ENCODE data around the gene ELMO1.

Gene ELMO1

DNA sequence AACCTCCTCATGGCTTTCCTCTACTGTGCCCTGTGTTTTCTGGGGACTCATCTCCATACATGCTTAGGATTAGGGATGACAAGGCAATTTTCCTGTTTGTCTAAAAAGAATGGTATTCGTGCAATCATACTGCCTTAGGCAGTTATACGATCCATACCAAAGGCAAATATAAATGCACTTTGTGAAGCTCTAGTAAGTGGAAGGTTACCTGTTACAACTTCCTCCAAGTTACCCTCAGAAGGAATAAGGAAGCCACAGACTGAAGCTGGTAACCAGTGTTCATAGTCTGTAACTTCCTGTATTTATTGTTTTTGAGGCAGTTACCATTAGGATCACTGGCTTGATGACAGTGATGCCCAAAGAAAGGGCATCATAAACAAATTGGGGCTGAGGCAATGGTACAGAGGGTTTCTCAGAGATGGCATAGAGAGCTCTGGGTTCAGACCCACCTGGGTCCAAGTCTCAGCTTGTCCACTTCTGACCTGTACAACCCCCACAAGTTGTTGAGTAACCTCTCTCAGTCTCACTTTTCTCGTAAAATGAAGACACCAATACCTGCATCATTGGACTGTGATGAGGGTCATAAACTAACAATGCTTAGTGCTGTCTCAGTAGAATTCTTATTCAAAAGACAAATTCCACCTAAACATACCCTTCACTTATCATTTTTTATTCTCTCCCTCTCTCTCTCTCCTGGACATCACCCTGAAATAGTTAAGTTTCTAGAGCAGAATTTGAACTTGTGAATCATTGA lies 138.2 kb downstream of the ELMO1 start:
- DNase-seq (ENCODE audit: low spot score) = no peak

DNA sequence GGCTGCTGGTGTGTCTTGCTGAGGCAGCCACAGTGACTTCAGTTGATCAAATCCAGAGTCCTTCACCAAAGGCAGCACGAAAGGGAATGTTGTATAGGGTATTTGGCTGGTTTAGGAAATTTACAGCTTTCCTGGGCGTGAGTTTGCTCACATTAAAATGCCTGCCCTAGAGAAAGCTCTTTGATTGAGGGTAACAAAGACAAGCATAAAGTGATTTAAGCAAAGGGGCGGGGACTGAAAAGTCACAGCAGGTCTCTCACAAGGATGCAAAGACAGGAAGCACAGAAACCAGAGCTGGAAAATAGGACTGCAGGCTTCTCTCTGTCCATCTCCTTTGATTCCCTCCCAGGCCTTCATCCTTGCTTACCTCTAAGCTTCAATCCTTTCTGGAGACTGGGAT lies 139.2 kb downstream of the ELMO1 start:
- DNase-seq (ENCODE audit: low spot score) = no peak

DNA sequence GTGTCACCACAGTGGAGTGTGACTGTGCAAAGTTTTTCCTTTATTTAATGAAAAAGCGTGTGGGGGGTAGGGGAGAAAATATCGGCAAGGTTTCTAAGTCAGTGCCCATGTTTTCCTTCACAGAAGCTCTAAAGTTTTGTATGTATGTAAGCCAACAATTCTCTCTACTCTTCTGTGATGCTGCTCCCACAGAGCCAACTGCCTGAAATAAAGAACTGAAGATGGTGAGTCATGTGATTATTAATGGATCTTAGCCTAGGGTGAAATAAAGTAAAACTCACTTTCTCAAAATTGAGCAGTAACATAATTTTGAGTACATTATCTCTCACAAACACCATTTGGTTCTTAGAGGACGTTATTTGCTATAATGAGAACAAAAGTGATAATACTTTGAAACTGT lies 143.7 kb downstream of the ELMO1 start:
- DNase-seq (ENCODE audit: low spot score) = no peak

DNA sequence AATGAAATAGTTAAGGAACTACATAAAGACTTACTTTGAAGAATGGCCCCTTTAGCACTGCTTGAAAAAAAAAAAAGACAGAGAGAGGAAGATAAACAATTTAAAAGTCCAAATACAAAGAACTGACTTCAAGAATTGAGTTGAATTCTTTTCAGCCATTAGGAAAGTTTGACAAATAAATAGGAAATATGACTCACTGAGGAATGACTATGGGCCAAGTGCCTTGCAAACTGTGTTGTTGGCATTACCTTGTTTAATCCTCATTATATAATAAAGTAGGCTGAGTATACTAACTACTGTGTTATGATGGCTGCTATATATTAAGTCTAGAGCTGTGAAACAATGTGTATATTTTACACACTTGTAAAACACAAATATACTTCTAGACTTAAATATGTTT lies 151.1 kb downstream of the ELMO1 start:
- no peak for DNase-seq (ENCODE audit: low spot score)

DNA sequence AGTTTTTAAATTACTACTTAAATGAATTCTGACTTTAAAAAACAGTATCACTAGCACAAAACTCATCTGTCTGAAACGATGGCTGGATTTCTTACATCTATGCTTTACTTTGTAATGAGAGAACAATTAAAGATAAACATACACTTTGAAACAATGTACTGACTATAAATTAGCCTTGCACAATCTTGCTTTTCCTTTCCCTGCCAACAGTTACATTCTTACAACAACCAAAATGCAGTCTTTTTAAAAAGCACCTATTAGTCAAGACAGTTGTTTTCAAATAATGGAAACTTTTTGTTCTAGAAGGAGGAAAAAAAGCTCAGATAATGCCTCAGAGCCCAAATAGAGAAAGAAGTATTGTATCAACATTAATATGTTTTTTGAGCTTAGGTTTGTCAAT lies 153.3 kb downstream of the ELMO1 start:
- DNase-seq (ENCODE audit: low spot score) = no peak

DNA sequence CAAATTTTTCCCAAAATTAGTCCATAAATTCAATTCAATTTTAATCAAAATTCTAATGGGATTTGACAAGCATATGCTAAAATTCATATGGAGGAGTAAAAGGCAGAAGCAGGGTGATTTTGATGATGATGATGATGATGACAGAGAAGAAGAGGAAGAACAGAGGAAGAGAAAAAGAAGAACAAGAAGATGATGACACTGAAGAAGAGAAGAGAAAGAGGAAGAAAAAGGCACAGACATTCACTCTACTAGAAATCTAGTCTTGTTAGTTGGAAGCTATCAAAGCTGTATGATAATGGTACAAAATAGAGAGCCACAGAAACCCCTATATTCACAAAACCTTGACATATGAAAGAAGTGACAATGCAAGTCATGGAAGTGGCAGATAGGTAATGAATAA lies 157.9 kb downstream of the ELMO1 start:
- no peak for DNase-seq (ENCODE audit: low spot score)

DNA sequence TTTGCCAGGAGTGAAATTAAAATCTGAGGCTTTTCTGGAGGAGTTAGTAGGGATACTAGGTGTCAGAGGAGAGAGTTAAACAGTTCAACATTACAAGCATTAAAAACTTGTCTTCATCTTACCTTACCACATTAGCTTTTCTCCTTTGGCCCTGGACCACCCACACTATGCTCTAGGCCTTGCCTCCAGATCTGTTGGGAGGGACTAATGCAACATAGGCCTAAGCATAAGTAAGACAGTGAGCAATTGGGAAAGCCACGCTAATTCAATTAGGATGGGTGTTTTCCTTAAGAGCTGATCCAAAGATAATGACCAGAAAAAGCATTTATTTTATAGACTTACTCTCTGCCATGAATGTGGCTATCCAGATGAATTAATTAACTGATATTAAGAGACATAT lies 158.9 kb downstream of the ELMO1 start:
- DNase-seq (ENCODE audit: low spot score) = no peak

DNA sequence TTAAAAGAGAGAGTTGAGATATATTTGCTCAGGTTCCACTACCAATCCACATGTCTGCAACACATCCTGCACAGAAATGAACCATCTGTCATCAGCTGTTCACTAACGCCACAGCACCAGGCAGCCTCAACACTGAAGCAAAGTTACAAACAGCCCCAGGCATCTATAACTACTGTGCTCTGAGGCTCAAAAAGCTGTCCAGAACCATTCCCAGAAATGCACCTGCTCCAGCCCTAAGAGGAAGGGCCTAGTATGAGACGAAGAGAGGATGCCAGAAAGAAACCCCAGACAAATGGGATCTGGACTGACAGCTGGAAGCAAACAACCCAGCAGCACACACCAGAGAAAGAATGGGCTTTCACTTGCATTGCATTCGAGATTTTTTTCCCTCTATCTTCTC lies 159.3 kb downstream of the ELMO1 start:
- no peak for DNase-seq (ENCODE audit: low spot score)

DNA sequence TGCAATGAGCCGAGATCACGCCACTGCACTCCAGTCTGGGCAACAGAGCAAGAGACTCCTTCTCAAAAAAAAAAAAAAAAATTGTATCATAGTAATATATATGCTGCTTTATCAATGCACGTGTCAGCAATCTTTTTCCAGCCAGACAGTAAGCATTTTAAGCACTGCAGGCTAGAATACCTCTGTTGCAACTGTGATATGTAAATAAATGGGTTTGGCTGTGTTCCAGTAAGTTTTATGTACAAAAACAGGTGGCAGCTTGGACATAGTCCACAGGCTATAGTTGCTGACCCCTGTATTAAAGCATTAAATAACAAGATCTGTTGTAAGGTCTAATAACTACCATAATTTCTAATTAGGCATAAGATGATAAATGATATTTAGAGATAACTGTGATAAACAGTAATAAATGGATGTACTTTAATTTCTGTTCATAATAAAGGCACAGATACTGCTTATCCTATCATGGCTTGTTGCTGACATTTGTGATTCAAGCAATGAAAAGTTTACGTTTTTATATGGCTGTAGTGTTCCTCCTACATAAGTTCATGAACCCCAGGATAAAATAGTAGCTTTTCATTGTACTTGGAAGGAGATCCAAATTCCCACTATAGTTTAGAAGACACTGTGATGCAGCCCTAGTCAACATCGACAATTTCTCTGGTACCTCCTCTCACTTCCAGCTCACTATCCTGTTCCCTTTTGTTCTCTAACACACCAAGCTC lies 161.4 kb downstream of the ELMO1 start:
- no peak for DNase-seq (ENCODE audit: low spot score)

DNA sequence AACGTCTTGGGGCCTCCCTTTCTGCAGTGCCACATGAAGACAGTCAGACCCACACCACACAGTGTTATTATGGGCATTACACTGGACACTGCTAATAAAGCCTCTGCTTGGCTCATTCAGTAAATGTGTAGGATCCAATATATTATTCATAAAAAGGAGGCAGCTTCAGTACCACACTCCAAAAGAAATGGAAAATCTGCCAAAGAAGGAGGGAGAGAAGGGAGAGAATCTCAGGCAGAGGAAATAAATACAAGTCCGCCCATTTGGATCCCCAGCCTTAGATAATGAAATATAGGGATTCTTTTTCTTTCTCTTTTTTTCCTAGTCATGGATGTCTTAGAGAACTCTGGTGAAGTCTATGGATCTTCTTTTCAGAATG lies 162.2 kb downstream of the ELMO1 start:
- no peak for DNase-seq (ENCODE audit: low spot score)

DNA sequence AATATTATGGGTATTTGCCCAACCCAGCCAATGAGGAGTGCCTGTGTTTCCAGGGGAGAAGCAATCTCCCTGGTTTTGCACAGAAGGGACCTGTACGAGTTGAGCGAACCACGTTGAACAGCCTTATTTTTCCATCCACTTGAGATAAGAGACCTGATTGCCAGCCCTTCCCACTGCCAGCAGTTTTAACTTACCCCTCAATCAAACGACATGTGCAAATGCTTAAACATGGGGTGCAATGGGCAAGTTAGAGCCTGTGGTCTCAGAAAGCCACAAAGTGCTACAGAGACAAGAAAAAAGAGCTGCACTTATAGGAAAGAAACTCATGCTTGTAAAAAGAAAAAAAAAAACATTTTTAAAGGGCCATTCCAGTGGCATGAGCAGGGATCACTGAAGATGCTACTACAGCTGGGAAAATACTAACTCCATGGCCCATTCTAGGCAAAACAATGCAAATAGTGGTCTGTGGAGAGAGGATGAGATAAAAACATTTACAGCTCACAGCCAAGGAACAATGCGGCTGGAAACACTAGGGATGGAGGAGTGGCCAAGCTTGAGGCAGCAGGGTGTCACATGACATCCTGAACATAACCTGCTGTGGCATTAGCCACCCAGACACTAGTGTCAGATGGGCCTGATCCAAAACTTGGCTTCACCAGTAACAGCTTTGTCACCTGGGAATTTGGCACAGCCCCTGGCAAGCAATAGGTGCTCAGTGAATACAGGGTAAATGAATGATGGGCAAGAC lies 162.8 kb downstream of the ELMO1 start:
- no peak for DNase-seq (ENCODE audit: low spot score)

DNA sequence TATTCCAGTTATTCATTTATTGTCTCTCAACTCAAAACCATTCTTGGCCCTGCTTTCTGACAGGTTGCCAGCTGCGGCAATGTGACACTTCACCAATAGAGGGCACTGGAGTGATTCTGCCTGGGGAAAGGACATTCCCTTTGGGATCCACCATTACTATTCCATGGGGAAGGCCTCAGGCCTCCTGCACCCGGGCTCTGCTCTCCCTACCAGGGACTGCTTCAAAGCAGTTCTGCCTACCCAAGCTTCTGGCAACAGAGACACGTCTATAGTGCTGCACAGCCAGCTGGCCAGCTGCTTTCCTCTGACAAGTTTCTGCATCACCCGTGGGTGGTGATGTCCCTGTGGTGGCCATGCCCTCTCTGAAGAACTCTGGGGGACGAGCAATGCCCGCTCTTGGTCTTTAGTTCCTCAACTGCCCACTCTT lies 163.8 kb downstream of the ELMO1 start:
- peak; percentile 77 for DNase-seq (ENCODE audit: low spot score)

DNA sequence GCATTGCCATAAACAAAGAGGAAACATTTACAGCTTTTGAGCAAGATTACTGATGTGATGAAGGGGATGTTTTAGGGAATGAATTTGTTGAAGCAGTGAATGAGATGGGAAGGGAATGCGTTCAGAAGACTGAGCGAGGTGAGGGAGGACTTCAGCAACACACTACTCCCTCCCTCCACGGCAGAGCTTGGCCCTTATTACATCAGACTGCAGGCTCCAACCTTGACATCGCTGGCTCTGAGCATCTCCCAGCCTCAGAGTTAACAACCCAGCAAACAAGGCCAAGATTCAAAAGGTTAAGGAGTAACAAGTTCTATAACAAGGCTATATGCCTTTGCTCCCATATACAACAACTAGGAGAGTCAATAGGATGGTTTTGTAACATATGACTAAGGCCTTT lies 164.4 kb downstream of the ELMO1 start:
- no peak for DNase-seq (ENCODE audit: low spot score)

DNA sequence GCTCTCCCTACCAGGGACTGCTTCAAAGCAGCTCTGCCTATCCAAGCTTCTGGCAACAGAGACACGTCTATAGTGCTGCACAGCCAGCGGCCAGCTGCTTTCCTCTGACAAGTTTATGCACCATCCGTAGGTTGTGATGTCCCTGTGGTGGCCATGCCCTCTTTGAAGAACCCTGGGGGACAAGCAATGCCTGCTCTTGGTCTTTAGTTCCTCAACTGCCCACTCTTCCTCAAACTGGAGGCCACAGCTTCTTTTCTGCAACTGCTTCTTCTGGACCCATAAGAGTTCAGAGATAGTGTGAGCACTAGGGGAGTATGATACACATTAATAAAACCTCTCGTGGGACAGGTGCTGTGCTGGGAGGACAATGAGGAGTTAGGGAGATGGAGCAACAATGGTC lies 164.9 kb downstream of the ELMO1 start:
- no peak for DNase-seq (ENCODE audit: low spot score)

DNA sequence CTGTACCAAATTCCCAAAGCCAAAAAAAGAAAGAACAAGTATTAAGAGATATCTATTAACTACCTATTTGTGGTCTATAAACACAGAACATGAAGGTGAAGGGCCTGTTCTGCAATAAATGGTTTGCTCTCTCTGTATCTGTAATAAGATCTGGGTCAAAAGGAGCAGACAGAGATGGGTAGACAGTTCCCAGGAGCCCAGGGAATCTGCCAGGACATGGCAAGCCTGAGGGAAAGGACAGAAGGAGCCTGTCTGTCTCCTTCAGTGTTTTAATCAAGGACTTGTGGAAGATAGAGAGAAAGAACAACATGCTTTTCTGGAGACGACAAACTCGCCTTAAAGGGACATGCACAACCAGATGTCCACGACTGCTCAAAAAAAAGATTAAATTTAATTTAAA lies 165.7 kb downstream of the ELMO1 start:
- DNase-seq (ENCODE audit: low spot score) = no peak

DNA sequence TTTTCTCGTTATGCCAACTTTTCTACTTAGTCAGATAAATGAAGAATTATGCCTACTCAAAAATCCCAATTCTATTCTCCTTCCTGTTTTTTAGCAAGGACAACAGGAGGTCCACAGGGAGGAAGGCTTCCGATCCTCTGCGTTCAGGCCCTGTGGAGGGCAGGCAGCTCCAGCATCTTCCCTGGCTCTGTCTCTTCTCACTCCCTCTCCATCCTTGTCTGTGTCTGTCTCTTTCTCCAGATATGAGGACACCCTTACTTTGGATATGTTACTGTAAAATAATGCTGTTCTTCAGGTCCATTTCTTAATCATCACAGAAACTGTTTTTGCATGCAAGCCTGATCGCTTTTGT lies 166.6 kb downstream of the ELMO1 start:
- no peak for DNase-seq (ENCODE audit: low spot score)

DNA sequence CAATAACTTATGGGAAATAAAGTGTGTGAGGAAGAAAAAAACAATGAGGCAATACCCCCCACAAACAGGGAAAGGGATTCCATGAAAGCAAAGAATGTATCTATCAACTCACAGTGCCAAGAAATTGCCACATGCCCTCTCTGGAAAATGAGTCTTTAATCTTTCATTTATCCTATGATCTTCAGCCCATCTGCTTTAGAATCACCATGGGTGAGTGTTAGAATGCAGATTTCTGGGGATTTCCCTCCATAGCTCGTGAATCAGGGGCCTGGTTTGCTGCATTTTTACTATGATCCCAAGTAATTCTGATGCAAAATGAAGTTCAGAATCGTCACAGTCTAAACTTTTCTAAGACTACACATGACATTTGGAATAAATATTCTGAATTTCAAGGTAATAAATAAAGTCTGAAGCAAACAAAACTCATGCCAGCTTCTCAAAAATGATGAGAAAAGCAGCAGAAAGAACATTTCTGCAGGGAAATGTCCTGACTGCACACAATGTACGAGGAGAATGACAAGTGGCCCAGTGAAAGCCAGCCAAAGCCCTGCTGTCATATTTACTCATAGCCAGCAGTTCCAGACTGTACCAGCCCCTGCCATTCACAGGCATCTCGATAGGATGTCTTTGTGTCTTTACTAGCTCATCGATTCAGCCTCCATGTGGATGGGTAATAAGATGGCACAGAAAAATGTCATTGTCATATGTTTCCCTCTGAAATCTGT lies 167.1 kb downstream of the ELMO1 start:
- no peak for DNase-seq (ENCODE audit: low spot score)

DNA sequence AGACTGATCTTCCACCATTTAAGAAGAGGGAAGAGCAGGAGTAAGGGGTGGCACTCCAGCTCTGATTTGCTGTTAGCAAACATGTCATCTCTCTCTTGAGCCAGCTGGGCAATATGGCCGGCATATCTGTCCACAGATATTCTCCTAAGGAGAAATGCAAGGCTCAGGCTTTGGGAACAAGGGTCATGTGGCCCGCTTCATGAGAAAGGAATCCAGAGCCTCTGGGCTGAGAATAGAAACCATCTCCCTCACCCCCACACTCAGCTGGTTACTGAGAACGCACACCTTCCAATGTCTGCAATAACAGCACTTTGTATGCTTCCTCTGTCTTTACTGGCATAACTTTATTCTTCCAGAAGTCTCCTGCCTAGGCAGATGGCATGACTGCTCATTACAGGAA lies 171.2 kb downstream of the ELMO1 start:
- DNase-seq (ENCODE audit: low spot score) = no peak

DNA sequence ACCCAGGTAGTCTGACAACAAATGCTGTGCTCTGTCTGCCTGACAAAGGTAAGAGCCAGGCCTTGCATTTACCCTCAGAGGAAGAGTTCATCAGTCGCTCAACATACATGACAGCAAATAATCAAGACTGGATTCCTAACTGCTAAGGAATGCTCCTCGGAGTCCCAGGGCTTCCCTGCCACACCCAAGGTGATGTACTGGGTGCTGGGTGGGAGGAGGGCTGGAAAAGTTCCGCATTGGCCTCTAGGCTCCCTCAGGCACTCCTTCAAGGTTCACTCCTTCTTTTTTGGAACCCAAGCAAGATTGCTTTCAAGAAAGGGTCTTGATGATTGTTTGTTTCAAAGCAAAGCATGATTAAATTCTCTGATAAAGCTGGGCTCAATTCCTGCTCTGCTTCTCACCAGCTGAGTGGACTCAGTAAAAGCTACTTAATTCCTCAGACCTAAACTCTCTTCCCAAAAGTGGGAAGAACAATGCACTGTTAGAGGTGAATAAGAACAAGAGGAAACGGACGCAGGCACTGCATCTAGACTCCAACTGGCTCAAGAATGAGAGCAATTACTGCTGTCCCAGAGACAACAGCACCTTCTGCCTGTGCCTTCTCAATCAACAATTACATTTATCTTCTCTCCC lies 173.5 kb downstream of the ELMO1 start:
- DNase-seq (ENCODE audit: low spot score) = no peak

DNA sequence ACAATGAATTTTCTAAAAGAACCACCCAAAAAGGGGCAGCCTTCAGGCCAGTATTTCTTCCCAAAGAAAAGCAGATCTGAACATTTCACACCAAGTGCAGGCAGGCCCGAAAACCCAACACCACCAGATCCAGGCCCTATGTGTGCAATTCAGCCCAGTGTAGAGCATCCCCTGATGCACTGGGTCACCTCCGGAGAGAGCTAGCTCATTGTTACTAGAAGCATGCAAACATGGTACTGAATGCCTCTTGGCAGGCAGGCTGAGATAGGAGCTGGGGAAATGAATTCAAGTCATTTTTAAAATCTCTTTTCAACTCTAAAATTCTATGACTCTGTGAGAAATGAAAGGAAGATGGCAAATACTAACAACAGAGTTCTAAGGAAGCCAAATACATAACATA lies 174.8 kb downstream of the ELMO1 start:
- no peak for DNase-seq (ENCODE audit: low spot score)

DNA sequence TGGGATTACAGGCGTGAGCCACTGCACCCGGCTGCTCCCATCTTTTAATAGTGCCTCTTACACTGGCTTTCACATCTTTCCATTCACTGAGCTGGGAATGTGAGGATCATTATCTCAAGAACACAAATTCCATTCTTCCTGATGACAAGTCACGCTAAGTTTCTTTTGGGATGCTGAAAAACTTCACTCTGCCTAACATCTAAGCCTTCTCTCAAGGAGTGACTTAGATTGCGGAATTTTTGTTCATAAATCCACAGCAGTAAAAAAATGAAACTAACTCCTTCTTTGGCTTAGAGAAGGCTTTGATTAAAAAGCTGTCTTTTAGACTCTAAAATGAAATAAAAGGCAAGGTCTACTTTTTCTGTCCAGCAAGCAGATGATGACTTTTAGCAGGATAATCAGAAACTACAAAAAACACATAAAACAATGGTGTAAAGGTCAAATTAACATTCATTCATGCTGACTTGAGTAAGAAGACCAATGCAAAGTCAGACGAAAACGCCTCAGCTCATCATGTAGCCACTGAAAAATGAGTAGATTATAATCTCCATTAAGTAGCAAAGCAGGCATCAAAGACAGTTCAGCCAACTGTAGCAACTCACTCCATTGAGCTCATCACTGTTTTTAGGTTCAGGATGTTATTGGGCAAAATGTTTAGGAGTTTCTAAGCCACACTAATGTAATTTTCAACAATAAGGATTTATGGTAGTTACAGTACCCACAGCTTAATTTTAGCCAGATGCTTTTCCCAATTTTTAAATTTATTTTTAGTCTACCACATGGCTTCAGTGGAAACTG lies 178.8 kb downstream of the ELMO1 start:
- no peak for DNase-seq (ENCODE audit: low spot score)

Data from iPS-NIHi11 (cell line).